ENCODE measurements around the gene FAM199X.

The FAM199X gene

DNA sequence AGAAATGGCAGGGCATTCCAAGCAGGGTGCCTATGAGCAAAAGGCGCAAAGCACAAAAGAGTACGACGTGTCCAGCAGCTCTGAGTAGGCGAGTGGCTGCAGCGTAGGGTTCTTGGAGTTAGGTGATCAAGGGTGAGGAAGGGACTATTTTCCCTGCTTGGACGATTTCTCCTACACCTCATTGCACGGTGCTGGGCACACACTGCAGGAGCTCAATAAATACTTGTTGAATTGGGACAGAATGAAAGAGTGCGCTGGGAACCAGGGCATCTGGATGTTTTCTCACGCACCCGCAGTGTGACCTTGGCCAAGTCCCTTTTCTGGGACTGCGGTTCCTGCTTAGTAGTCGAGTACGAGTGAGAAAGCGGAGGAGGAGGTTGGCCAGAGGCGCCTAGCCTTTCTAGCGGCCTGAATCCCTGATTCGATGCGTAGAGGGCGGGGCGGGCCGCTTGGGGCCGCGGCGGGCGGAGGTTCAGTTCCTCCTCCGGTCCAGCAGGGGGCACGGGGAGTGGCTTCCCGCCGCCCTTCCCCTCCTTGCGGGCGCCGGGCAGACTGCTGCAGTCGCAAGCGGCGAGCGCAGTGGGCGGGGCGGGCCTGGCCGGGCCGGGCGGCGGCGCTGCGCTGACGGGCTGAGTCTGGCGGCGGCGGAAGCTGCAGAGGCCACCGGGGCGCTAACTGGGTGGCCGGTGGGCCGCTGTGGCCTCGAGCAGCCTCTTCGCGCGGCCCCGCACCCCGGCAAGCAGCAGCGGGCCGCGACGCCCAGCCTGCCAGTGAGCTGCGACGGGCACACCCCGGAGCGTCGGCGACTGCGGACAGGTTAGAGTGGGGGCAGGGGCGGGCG lies at the start of gene FAM199X:
Gene FAM199X, plus strand, starts transcription at position 560 of the 841 bp plus-strand sequence. CDS start 333 bp downstream, outside the sequence.
- DNase-seq = peak; percentile 92

DNA sequence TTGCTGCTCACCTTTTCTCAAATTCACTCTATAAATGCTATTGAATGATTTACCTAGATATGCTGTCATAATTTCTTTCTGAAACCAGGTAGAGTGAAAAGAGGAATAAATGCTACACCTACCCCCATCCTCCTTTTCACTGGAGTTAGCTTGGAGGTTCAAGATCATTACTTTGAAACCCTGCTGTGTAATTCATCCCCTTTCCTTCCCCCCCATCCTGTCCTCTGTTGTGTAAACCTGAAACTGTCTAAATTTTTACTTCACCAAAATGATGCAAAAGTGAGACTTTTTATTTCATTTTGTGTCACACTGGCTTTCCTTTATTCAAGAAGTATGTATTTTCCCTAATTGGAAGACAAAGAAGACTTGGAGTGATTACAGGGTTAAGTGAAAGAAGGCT lies 48.5 kb upstream of the FAM199X start:
- no peak for DNase-seq

DNA sequence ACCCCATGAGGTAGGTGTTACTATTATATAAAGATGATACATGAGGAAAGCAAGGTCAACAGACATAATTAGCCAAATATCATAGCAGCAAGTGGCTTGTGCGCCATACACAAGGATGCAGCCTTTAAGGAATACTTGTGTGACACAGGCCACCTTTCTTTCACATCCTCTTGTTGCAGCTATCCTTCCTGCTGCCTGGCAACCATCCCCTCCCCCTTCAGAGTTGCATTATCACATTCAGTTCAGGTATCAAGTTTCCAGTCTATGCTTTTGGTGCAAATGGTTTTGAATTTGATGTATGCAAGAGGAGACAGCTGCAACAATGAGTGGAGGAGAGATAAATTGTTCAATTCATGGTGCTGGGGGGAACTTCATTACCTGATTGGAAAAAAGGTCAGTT lies 47.5 kb upstream of the FAM199X start:
- peak; percentile 13 for DNase-seq

DNA sequence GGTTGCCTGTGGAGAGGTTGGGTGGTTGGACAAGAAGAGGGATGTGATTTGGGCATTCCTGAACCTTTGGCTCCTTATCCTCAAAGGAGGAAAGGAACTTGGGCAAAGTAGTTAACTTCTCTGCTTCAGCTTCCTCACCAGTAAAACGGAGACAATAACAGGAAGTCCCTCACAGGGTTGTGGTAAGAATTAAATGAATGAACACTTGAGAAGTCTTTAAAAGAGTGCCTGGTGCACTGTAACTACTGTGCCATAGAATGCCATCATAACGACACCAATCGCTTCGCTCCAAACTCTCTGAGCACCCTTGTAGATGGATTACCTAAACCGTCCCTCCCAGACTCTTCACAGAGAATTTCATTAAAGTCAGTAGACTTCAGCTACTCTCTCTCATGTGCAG lies 43.4 kb upstream of the FAM199X start:
- no peak for DNase-seq

DNA sequence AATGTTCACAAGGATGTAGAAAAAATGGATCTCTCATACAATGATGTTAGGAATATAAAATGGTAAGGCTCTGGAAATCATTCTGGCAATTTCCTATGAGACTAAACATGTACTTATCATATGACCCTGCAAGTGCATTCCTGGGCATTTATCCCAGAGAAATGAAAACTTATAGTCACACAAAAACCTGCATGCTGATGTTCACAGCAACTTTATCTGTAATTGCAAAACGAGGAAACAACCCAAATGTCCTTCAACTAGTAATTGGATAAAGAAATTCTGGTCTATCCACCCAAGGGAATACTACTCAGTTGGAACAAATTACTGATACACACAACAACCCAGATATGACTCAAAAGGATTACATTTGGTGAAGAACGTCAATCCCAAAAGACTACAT lies 39.4 kb upstream of the FAM199X start:
- no peak for DNase-seq

DNA sequence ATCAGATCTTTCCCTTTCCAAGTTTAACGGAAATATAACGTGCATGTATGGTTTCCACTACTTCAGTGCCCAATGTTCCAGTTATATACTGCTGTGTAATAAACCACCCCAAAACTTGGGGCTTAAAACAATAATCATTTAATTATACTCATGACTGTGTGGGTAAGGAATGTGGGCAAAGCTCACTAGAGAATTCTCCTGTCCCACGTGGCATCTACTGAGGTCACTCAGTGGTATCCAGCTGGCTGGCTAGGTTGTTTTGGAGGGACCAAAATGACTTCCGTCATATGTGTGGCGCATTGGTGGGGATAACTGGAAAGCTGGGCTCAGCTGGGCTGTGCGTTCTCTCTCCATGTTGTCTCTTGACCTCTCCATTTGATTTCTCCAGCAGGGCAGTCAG lies 35.4 kb upstream of the FAM199X start:
- DNase-seq = no peak

DNA sequence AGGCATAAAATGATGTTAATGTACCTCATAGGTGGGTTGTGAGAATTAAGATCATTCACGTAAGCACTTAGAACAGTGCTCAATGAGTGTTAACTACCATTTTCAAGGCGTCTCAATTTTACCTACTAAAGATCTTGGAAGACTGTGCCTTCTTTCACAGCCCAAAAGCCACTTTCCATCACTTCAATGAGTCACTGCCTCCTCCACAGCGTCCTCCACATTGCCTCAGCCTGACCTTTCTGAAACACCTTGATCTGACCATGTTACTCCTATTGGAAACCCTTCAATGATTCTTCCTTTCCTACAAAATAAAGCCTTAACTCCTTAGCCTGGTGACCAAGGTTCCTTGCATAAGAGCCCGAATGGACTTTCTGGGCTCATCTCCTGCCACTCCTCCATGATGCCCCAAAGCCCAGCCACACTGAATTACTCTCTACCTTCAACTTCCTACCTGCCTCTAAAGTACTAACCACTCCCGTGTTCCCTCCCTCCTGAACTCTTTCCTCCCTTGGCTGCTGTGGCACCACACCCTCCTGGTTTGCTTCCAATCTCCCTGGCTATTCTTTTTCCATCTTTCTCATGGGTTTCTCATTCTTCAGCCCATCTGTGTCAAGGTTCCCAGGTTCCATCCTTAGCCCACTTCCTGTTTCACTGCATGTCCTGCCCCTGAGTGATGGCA lies 31.5 kb upstream of the FAM199X start:
- no peak for DNase-seq

DNA sequence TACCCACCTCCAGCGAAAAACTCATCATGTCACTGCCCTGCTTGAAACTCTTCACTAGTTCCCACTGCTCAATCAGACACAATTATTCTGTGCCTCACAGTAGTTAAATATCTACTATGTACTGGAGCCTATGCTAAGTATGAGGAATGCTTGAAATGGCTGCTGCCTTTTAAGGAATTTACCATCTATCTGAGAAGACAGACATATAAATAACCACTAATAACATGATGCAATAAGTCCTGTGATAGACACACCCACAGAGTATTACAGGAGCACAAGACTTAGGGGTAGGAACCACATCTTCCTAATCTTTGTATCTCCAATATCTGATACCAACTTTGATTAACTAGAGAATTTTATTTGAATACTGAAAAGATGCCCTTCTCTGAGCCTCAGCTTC lies 30.6 kb upstream of the FAM199X start:
- DNase-seq = no peak

DNA sequence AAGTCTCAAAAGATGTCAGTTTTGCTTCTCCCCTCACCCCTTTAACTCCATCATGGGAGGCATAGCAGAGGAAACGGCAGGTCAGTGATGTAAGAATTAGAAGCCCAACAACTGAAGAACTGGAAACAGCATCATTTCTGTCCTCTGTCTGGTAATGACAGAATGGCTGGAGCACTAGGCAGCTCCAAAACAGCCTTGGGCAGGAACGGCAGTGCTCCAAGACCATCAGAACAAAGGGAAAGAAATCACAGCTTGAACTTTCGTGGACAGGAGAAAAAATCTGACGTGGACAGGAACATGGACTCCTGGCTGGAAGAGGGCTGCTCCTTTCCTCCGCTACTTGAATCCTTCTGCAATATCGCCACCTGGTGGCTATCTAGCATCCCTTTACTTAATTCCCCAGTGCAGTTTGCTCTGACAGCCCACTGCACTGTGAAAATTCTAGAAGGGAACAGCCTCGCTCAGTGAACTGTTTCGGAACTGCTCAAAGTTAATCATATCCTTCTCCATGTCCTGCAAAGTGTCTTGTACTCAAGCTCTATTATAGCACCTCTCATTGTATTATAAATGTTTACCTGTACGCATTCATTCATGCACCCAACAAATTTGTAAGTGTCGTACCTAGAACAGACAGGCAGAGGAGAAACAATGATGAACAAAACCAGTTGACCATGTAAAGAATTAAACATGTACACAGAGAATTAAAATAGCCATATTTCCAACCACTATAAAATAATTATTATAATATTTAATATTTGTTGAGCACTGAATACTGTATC lies 29.8 kb upstream of the FAM199X start:
- DNase-seq = peak; percentile 69

DNA sequence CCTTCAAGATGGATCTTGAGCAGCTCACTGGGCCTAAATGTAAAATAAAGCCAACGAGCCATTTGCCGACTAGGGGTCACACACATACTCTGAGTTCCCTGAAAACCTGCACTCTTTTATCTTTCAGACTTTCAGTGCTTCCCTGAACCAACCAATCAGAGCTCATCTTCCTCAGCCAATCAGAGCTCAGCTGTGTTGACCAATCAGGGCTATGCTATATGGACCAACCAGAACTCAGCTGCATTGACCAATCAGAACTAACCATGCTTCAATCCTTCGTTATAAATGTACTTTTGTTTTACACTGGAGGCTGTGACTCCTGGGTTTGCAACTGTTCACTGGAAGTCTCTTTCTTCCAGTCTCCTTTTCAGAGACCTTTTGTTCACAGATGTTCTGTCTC lies 28.8 kb upstream of the FAM199X start:
- DNase-seq = no peak

DNA sequence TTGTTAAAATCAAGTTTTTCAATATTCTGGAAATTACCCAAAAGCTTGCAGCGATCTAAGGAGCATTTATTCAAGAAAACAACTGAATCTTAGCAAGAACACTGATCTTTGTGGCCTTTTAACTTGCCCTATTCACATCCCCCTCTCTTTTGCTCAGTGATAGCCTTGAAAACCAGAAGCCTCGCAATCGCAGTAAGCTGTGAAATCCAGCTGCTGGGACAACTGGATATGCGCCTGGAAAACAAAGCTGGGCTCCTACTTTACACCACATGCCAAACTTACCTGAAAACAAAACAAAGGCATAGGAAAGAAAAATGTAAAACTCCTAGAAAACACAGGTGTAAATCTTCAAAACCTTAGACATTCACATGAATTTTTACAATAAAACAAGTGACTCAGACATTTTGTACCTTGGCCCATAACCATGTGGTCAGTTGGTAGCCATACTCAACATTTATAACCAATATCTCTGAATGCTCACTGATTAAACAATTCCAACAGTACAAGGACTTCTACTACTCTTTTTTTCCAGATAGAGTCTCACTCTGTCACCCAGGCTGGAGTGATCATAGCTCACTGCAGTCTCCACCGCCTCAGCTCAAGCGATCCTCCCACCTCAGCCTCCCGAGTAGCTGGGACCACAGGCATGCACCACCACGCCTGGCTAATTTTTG lies 25.0 kb upstream of the FAM199X start:
- DNase-seq = no peak

DNA sequence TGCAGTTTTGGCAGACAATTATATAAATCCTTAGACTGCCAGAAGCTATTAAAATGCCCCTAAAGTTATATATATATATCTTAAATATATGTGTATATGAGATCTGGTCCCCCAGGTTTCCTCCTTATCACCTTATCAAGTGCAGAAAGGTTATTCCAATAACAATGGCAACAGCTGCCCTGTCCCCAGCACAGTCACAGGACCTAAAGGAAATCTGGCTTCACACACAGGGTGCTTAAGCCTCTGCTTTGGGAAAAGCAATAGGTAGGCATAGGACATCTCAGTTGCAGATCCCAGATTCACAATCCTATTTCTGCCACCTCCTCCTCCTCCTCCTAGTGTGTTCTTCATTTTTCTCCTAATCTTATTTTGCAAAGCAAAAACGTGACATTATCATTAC lies 15.2 kb upstream of the FAM199X start:
- no peak for DNase-seq

DNA sequence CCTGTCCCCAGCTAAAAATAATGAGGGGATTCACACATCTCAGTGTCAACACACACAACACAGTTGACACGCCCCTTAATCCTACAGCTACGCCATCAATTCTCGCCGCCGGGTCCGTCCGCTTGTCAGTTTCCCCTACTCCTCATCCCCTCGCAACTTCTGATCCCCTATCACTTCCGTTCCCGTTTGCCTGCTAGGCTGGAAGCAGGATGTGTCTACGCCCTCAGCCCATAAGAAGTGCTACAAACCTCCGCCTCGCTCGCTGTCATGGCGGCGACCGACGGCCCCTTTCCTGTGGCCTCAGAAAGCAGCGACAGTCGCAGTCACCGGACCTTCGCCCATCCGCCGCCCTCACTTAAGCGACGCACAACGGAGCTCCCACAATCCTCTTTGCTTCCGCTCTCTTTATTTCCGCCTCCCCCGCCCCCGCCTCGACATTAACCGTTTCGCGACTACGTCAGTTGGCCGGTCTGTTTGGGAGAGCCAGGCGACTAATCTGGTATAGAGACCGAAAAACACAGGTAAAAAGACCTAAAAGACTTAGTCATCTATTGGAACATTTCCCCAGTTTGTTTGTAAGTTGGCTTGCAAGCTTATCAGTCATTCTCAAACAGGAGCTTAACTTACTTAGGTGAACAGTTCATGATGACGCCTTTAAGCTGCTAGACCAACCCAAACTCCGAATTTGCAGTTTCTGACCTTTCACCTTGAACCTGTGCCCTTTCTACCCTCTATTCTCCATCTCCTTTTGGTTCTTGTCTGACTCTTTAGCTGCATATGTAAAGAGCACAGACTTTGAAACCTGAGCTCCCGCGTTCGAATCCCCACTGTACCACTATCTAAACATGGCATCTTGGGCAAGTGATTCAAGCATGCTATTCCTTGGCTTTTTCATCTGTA lies 9.4 kb upstream of the FAM199X start, which contains the start of gene SLC25A53:
Gene SLC25A53, minus strand, starts transcription at position 380 of the 900 bp plus-strand sequence. CDS start 51,752 bp downstream, outside the sequence.
- DNase-seq = peak; percentile 92

DNA sequence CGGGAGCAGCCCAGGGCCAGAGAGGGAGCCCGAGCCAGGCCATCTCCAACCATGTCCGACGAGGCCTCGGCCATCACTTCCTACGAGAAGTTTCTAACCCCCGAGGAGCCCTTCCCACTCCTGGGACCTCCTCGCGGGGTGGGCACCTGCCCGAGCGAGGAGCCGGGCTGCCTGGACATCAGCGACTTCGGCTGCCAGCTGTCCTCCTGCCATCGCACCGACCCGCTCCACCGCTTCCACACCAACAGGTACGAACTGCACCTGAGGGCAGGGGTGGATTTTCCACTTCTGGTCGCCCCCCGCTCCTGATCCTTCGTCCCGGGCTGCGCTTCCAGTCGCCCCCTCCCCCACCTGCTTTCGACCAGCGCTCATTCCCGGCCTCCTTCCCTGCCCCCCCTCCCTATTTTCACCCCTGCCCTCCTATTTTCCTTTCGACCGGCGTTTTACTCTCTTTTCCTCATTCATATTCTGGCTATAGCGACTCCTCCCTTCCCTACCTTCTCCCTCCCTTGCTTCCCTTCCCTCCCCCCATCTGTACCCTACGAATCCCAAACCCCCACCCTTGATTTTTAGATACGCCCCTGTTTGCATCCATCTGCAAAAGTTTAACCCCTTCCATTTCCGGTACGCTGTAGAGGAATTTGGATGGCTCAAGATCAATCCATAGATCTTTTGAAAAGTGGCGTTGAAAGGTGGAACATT lies 633 bp downstream of the FAM199X start:
- DNase-seq = no peak

DNA sequence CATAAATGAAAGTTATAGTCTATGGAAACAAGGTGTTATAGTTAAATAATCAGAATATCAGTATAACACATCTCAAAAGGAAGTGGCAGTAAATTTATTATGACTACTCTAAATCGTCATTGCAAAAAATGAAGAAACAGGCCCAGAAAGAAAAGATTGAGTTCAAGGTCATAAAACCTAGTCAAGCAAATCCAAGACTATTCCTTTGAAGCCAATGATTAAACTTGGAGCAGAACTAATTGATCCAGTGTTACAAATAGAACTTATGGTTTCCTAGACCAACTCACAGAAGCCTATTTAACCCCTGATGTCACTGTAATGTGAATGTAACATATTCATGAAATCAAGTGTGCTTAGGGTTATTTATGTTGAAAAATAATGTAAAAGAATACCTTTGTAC lies 1.9 kb downstream of the FAM199X start:
- DNase-seq = no peak

DNA sequence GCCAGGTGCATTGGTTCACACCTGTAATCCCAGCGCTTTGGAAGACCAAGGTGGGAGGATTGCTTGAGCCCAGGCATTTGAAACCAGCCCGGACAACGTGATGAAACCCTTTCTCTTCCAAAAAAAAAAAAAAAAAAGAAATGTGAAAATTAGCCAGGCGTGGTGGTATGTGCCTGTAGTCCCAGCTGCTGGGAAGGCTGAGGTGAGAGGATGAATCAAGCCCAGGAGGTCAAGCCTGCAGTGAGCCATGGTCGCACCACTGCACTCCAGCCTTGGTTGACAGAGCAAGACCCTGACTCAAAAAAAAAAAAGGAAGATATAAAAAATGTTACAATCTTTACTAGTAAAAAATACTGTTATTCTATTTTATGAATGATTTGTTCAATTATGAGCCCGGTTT lies 5.9 kb downstream of the FAM199X start:
- DNase-seq = no peak

DNA sequence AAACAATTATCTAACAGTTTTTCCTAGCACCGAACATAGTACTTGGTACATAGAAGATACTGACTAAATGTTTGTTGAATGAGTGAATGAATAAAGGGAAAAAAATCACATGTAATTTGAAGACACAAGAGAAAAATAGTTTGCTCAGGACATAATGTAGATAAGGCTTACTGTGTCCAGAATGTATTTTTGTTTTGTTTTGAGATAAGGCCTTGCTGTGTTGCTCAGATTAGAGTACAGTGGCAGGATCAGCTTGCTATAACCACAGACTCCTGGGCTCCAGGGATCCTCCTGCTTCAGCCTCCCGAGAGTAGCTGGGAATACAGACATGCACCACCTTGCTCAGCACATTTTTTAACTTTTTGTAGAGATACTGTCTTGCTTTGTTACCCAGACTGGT lies 6.5 kb downstream of the FAM199X start:
- DNase-seq = no peak

DNA sequence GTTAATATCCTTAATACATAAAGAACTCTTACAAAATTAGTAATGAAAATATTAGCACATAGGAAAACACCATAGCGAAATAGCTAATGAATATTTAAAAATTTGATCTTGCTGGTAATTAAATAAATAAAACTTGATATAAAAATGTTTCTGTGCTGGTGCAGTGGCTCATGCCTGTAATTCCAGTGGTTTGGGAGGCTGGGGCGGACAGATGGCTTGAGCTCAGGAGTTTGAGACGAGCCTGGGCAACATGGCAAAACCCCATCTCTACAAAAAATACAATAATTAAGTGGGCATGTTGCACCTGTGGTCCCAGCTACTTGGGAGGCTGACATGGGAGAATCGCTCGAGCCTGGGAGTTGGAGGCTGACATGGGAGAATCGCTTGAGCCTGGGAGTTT lies 7.6 kb downstream of the FAM199X start:
- DNase-seq = no peak

DNA sequence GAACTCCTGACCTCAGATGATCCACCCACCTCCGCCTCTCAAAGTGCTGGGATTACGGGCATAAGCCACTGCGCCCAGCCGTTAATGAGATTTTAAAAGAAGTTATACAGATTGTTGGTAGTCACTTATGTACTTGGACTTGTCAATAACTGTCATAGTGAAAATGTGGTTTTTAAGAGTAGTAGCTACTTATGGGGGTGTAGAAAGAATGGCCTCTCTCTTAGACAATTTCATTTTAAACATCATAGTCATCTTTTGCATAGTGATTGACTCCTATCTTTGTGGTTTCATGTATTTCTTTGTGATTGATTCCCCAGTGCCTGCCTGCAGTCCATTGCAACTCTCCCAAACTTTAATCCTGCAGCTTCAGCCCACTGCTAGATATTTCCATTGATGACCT lies 17.4 kb downstream of the FAM199X start:
- DNase-seq = no peak

DNA sequence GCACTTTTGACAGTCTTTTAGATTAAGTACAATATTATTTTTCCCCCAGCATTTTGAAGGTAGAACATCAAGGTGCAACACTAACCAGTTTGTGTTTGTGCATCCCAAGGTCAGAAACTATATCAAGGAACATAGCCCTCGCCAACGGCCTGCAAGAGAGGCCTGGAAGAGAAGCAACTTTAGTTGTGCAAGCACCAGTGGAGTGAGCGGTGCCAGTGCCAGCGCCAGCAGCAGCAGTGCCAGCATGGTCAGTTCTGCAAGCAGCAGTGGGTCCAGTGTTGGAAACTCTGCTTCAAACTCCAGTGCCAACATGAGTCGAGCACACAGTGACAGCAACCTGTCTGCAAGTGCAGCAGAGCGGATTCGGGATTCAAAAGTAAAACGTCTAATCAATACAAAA lies 21.7 kb downstream of the FAM199X start:
- DNase-seq = no peak

DNA sequence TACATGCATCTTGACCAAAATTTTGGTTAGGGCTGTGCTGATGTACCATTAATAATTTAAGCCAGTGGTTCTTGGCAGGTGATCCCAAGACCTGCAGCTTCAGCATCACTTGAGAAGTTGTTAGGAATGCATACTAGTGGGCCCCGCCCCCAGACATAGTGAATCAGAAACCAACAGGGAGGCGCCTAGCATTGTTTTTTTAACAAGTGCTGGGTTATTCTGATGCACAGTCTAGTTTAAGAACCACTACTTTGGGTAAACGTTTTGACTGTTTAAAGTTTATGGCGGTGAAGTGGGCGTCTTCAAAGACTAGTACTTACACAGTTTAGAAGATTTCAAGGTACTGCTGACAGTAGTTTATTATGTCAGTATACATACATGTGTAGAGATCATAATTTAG lies 23.6 kb downstream of the FAM199X start:
- no peak for DNase-seq
